Esophagus (tissue), 2 donors: ENCODE data around the gene TENM4. TPM values are rescaled to one million over a fixed set of nuclear protein-coding genes. Genes with fewer than 3 reads are reported as not detected.

Experiments
- H3K27ac ChIP-seq, 2 donors: one replicate each; pipeline ENCODE4 v1.5.1; 2013; ENCODE audit warnings: low read depth in 2 of 2, mild to moderate bottlenecking in 2 of 2, inconsistent platforms in 1 of 2, low read length in 1 of 2, moderate library complexity in 1 of 2
- H3K27me3 ChIP-seq, 2 donors: one replicate each; pipeline ENCODE4 v1.6.1; 2013; ENCODE audit warnings: low read length in 2 of 2, control low read depth in 1 of 2, mild to moderate bottlenecking in 1 of 2; ENCODE audit not compliant: insufficient read depth in 2 of 2, control insufficient read depth in 1 of 2
- H3K36me3 ChIP-seq, 2 donors: one replicate each; pipeline ENCODE4 v1.6.1; 2013; ENCODE audit warnings: low read length in 1 of 2; ENCODE audit not compliant: control insufficient read depth in 2 of 2, insufficient read depth in 2 of 2
- H3K4me1 ChIP-seq, 2 donors: one replicate each; pipeline ENCODE4 v1.6.1; 2013; ENCODE audit warnings: low read length in 1 of 2; ENCODE audit not compliant: control insufficient read depth in 2 of 2, insufficient read depth in 2 of 2
- H3K4me3 ChIP-seq, 2 donors: one replicate each; pipeline ENCODE4 v1.5.1; 2013; ENCODE audit warnings: low read length in 2 of 2, mild to moderate bottlenecking in 2 of 2, low read depth in 1 of 2, moderate library complexity in 1 of 2
- H3K9me3 ChIP-seq, 2 donors: one replicate each; pipeline ENCODE4 v1.6.1; 2013; ENCODE audit warnings: mild to moderate bottlenecking in 2 of 2, low read depth in 1 of 2, low read length in 1 of 2, moderate library complexity in 1 of 2; ENCODE audit not compliant: control insufficient read depth in 2 of 2, insufficient read depth in 1 of 2
- WGBS, 2 donors: extraction: QIAGEN DNeasy Blood & Tissue Kit; methylation state at CpG; one replicate each; pipeline ENCODE4 v1.1.7; 2013; 5-methylcytosine and 5-hydroxymethylcytosine counted together
- polyA plus RNA-seq, 2 donors: library from polyadenylated mRNA; stranded (reverse); fragments of 200-250 nt; gene quantifications; one replicate each; pipeline ENCODE4 v1.2.3, GENCODE V29; 2013
- donor health status: healthy with polysubstance abuse.
- donor health status: Bipolar disorder and iron deficiency.

TENM4 gene
- polyA plus RNA-seq, 2 donors: 1.3 to 4.1 TPM

- 40 to 55% methylated on average over 3 of the region's 3 CpGs for WGBS, 2 donors
- Histone ChIP-seq H3K4me1 (peaks cover 3 to 6% of the 10 kb centered on the region in 2 donors), H3K36me3 (no peaks in the 10 kb centered on the region), H3K27ac (no peak overlapping the region), H3K9me3 (no peaks in the 10 kb centered on the region), H3K4me3 (no peak overlapping the region), H3K27me3 (no peaks in the 10 kb centered on the region)
Observed at GRCh38 chr11:79043726-79044125, 397.1 kb downstream of the TENM4 start.

DNA sequence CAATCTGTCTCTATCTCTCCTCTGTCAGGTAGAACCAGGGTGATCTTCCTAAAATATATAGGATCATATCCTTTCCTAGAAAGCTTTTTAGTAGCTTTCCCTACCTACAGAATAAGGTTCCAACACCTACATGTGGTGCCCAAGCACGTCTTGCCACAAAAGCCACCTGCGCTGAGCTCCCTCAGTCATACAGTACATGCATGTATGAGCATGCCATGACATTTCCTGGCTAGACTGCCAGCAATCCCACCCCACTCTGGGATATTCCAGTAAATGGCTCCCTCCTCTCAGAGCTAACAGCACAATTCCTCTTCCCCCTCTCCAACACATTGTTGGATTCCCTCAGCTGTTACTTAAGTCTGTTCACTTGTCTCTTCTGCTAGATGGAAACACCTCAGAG, 398.0 kb downstream of the TENM4 start:
- no peaks in the 10 kb centered on the region for H3K27me3 ChIP-seq
- H3K9me3 ChIP-seq: no peaks in the 10 kb centered on the region
- no peaks in the 10 kb centered on the region for H3K36me3 ChIP-seq
- WGBS, 2 donors: 56 to 83% methylated on average over 2 of the region's 2 CpGs
- peaks cover 3 to 6% of the 10 kb centered on the region in 2 donors for H3K4me1 ChIP-seq
- H3K4me3 ChIP-seq: no peak overlapping the region
- no peak overlapping the region for H3K27ac ChIP-seq

GRCh38 chr11:79040348-79040747, 400.5 kb downstream of the TENM4 start:
- no peaks in the 10 kb centered on the region for H3K9me3 ChIP-seq
- no peaks in the 10 kb centered on the region for H3K27me3 ChIP-seq
- 54 to 65% methylated on average over 1 of the region's 1 CpG for WGBS, 2 donors
- H3K4me3 ChIP-seq: no peak overlapping the region
- no peak overlapping the region for H3K27ac ChIP-seq
- H3K36me3 ChIP-seq: no peaks in the 10 kb centered on the region
- peaks cover 2% of the 10 kb centered on the region in 2 donors for H3K4me1 ChIP-seq

- 78 to 80% methylated on average over 2 of the region's 2 CpGs for WGBS, 2 donors
- no peaks in the 10 kb centered on the region for H3K4me1 ChIP-seq
- no peak overlapping the region for H3K4me3 ChIP-seq
- H3K36me3 ChIP-seq: no peaks in the 10 kb centered on the region
- H3K27ac ChIP-seq: no peak overlapping the region
- no peaks in the 10 kb centered on the region for H3K27me3 ChIP-seq
- no peaks in the 10 kb centered on the region for H3K9me3 ChIP-seq
Observed at GRCh38 chr11:79039122-79039521, 401.7 kb downstream of the TENM4 start.

- no peak overlapping the region for H3K4me3 ChIP-seq
- H3K4me1 ChIP-seq: no peaks in the 10 kb centered on the region
- H3K36me3 ChIP-seq: no peaks in the 10 kb centered on the region
- WGBS, 2 donors: 54 to 61% methylated on average over 3 of the region's 3 CpGs
- H3K27ac ChIP-seq: no peak overlapping the region
- no peaks in the 10 kb centered on the region for H3K9me3 ChIP-seq
- no peaks in the 10 kb centered on the region for H3K27me3 ChIP-seq
Observed at GRCh38 chr11:79035881-79036280, 404.9 kb downstream of the TENM4 start.

- H3K9me3 ChIP-seq: no peaks in the 10 kb centered on the region
- WGBS, 2 donors: 83 to 84% methylated on average over 4 of the region's 4 CpGs
- H3K36me3 ChIP-seq: no peaks in the 10 kb centered on the region
- H3K4me1 ChIP-seq: peaks cover 0 to 5% of the 10 kb centered on the region in 2 donors
- no peaks in the 10 kb centered on the region for H3K27me3 ChIP-seq
- H3K4me3 ChIP-seq: no peak overlapping the region
- H3K27ac ChIP-seq: no peak overlapping the region
Observed at GRCh38 chr11:79033833-79034232, 407.0 kb downstream of the TENM4 start.

- Histone ChIP-seq H3K27ac (no peak overlapping the region), H3K4me3 (no peak overlapping the region), H3K4me1 (peaks cover 0 to 5% of the 10 kb centered on the region in 2 donors), H3K9me3 (no peaks in the 10 kb centered on the region), H3K36me3 (no peaks in the 10 kb centered on the region), H3K27me3 (no peaks in the 10 kb centered on the region)
- 48% methylated on average over 9 of the region's 9 CpGs for WGBS, 2 donors
Observed at GRCh38 chr11:79030448-79030847, 410.4 kb downstream of the TENM4 start.

DNA sequence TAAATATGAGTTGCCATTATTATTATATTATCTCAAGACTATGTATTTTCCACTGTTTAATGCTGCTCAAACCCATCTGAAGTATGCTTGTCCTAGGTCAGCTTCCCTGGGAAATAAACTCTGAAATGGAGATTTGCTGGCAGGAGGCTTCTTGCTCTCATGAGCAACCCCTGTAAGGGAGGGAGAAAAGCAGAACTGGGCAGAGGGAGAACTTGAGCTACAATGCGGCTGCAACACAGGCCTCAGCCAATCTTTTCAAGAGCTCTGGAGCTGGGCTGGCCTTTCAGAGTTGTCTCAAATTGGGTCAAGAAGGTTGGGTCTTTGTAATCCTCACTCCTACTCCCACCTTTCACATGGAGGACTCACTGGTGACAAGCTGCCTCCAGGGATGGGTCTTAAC, 412.6 kb downstream of the TENM4 start:
- 85 to 86% methylated on average over 1 of the region's 1 CpG for WGBS, 2 donors
- Histone ChIP-seq H3K4me3 (no peak overlapping the region), H3K27ac (no peak overlapping the region), H3K27me3 (no peaks in the 10 kb centered on the region), H3K36me3 (no peaks in the 10 kb centered on the region), H3K4me1 (peaks cover 0 to 5% of the 10 kb centered on the region in 2 donors), H3K9me3 (no peaks in the 10 kb centered on the region)

DNA sequence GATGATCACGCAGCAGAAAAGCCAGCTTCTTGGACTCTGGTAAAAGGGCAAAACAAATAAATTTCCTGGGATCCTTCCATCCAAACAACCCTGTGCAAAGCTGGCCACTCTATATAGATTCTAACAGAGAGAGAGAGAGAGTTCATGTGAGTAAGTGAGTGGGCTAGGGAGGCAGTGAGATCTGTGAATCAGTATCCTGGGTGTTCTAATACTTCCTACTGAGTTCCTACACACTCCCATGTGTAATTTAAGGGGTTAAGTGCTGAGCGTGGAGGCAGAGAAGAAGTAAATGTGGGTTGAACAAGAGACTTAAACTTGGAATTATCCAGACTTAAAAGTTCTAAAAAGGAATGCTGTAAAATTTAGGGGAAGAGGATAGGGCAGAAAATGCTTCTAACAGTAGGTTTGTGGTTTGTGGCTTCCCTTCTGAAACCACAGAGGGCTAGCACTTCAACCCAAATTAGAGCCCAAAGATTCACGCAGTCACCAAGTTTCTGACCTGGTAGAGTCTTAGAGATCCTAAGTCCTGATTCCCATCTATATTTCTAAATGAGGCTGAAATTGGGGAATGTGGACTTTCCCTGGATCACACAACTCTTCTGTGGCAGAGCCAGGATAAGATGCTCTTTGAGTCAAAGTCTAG, 413.9 kb downstream of the TENM4 start:
- WGBS, 2 donors: 73 to 77% methylated on average over 3 of the region's 3 CpGs
- Histone ChIP-seq H3K9me3 (no peaks in the 10 kb centered on the region), H3K4me3 (no peak overlapping the region), H3K36me3 (no peaks in the 10 kb centered on the region), H3K27ac (no peak overlapping the region), H3K27me3 (no peaks in the 10 kb centered on the region), H3K4me1 (peaks cover 0 to 5% of the 10 kb centered on the region in 2 donors)

DNA sequence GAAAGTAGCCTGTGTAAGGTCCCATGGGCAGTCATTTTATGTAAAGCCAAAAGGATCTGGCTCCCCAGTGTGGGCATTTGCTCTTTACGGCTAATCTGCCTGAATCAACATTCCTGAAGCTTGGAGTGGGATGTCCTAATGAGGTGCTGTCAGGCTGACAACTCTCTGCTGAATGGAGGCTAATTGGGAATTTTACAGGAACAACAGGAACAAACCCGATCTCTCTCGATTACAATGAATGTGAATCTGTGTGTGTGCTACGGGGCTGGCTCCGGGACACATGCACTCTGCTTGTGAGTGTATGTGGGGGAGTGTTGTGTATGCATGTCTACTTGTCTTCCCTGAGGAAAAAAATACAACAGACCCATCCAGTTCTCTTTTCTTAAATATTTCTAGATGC, 415.2 kb downstream of the TENM4 start:
- Histone ChIP-seq H3K4me3 (no peak overlapping the region), H3K4me1 (peaks cover 0 to 4% of the 10 kb centered on the region in 2 donors), H3K27me3 (no peaks in the 10 kb centered on the region), H3K9me3 (no peaks in the 10 kb centered on the region), H3K36me3 (no peaks in the 10 kb centered on the region), H3K27ac (no peak overlapping the region)
- 63 to 65% methylated on average over 5 of the region's 5 CpGs for WGBS, 2 donors
